ENCODE data around the gene PWP2.
"Not testable (repeated sequence)": the region's sequence is repeated elsewhere in the genome, so short reads cannot be mapped to it uniquely, and the experiment has no call there.

The PWP2 gene

GRCh38 chr21:44175189-44175588, 68.0 kb downstream of the PWP2 start:
- not testable (repeated sequence) for DNase-seq (ENCODE audit: low spot score); H3K27ac ChIP-seq; H3K4me3 ChIP-seq

- not testable (repeated sequence) for H3K27ac ChIP-seq; DNase-seq (ENCODE audit: low spot score); H3K4me3 ChIP-seq
Observed at GRCh38 chr21:44176127-44176526, 68.9 kb downstream of the PWP2 start.

All from coronary artery (tissue), 2 donors.